B cell (primary cell): ENCODE data around the gene ELFN1. TPM values are rescaled to one million over a fixed set of nuclear protein-coding genes. Genes with fewer than 3 reads are reported as not detected.

ENCODE experiments used
- ATAC-seq: fragments of 200-7000 bp; cut with Tn5 transposase; one replicate; pipeline ENCODE4 v1.10.0; 2021; ENCODE audit warnings: low read depth, mild to moderate bottlenecking, moderate number of reproducible peaks, moderate library complexity
- CTCF ChIA-PET: fragments of 350-600 bp; sonication (Branson Sonifier 250); formaldehyde crosslinking; loops from one replicate; lab custom pipeline; 2021; ENCODE audit warnings: antibody characterized with exemption, inconsistent platforms; lab: Charles Lee
- POLR2A ChIA-PET: fragments of 350-600 bp; sonication (Branson Sonifier 250); formaldehyde crosslinking; loops from one replicate; lab custom pipeline; 2021; ENCODE audit warnings: antibody characterized with exemption; lab: Charles Lee
- DNase-seq: peaks from one replicate; pipeline ENCODE4 v3.0.0; 2013
- H2AFZ ChIP-seq: 2 replicates; pipeline ENCODE4 v1.6.1; 2012; ENCODE audit warnings: mild to moderate bottlenecking, low read depth, low read length; ENCODE audit not compliant: insufficient read depth, poor library complexity, severe bottlenecking
- H3K27ac ChIP-seq, 2 donors: 1 replicate in 1 of 2; 2 replicates in 1 of 2; pipeline ENCODE4 v1.5.1; 2012 to 2013; ENCODE audit warnings: low read length in 2 of 2, mild to moderate bottlenecking in 2 of 2, moderate library complexity in 1 of 2
- H3K27me3 ChIP-seq, 4 experiments: fragments of 200-600 bp in 1 of 4; sonication (generic) in 1 of 4; replicated peaks in 1 of 4; 1 replicate in 2 of 4; 2 replicates in 2 of 4; pipeline versions ENCODE4 v1.6.1 to v1.7.0; 2013 to 2016; ENCODE audit warnings: low read length in 3 of 4, mild to moderate bottlenecking in 2 of 4, mixed read lengths in 1 of 4, moderate library complexity in 1 of 4; ENCODE audit not compliant: insufficient read depth in 4 of 4, control insufficient read depth in 3 of 4; ENCODE audit errors: control extremely low read depth in 1 of 4
- H3K36me3 ChIP-seq, 2 experiments: replicated peaks in 1 of 2; 1 replicate in 1 of 2; 2 replicates in 1 of 2; pipeline versions ENCODE4 v1.6.1 to v1.7.1; 2013; ENCODE audit warnings: low read length in 1 of 2; ENCODE audit not compliant: insufficient read depth in 2 of 2, control insufficient read depth in 1 of 2; ENCODE audit errors: control extremely low read depth in 1 of 2, extremely low read depth in 1 of 2
- H3K4me1 ChIP-seq, 2 donors: fragments of 200-600 bp in 1 of 2; sonication (generic) in 1 of 2; 1 replicate in 1 of 2; 2 replicates in 1 of 2; pipeline versions ENCODE4 v1.5.1 to v1.6.1; 2013 to 2017; ENCODE audit warnings: low read length in 2 of 2; ENCODE audit not compliant: control insufficient read depth in 2 of 2, insufficient read depth in 2 of 2
- H3K4me2 ChIP-seq: replicated peaks from 2 replicates; pipeline ENCODE3; 2012; ENCODE audit warnings: mild to moderate bottlenecking, low read depth, low read length; ENCODE audit not compliant: poor library complexity, severe bottlenecking
- H3K4me3 ChIP-seq, 5 experiments: fragments of 200-600 bp in 1 of 5; sonication (generic) in 1 of 5; 1 replicate in 3 of 5; 2 replicates in 2 of 5; pipeline versions ENCODE4 v1.5.1 to v1.7.0; 2011 to 2016; ENCODE audit warnings: low read length in 4 of 5, mild to moderate bottlenecking in 4 of 5, low read depth in 2 of 5, control low read depth in 1 of 5, moderate library complexity in 1 of 5; ENCODE audit not compliant: insufficient read depth in 1 of 5; ENCODE audit errors: control extremely low read depth in 1 of 5, extremely low read depth in 1 of 5
- H3K79me2 ChIP-seq: fragments of 200-600 bp; sonication (generic); one replicate; pipeline ENCODE4 v1.6.0; 2016; ENCODE audit warnings: low read length; ENCODE audit not compliant: control insufficient read depth, insufficient read depth
- H3K9ac ChIP-seq: fragments of 200-600 bp; sonication (generic); 2 replicates; pipeline ENCODE4 v1.6.1; 2017; ENCODE audit warnings: mild to moderate bottlenecking, low read length, moderate library complexity
- H3K9me3 ChIP-seq, 3 donors: one replicate each; pipeline versions ENCODE4 v1.6.1 to v1.7.1; 2013; ENCODE audit warnings: low read length in 2 of 3; ENCODE audit not compliant: control insufficient read depth in 2 of 3, insufficient read depth in 1 of 3; ENCODE audit errors: control extremely low read depth in 1 of 3
- H4K20me1 ChIP-seq: 2 replicates; pipeline ENCODE4 v1.6.0; 2012; ENCODE audit warnings: mild to moderate bottlenecking, low read length; ENCODE audit not compliant: insufficient read depth, control insufficient read depth, poor library complexity, severe bottlenecking
- H3K27ac Mint-ChIP-seq: one replicate; pipeline ENCODE4 v1.8.0; 2021; ENCODE audit warnings: mixed read lengths
- H3K27me3 Mint-ChIP-seq: one replicate; pipeline ENCODE4 v1.8.0; 2021; ENCODE audit warnings: mixed read lengths
- H3K4me1 Mint-ChIP-seq: one replicate; pipeline ENCODE4 v1.8.0; 2021; ENCODE audit warnings: mixed read lengths
- H3K4me3 Mint-ChIP-seq: one replicate; pipeline ENCODE4 v1.8.0; 2021; ENCODE audit warnings: mixed read lengths
- H3K9me3 Mint-ChIP-seq: one replicate; pipeline ENCODE4 v1.8.0; 2022; ENCODE audit warnings: mixed read lengths; ENCODE audit not compliant: insufficient read depth
- CTCF ChIP-seq: fragments of 200-600 bp; IDR thresholded peaks from one replicate; pipeline ENCODE4 v1.8.0; 2022; ENCODE audit warnings: antibody characterized with exemption, mild to moderate bottlenecking
- EZH2 ChIP-seq: IDR thresholded peaks from 2 replicates; pipeline ENCODE4 v1.6.1; 2012; ENCODE audit warnings: borderline replicate concordance, low read depth, mild to moderate bottlenecking, moderate library complexity, low read length; ENCODE audit not compliant: insufficient read depth, poor library complexity, severe bottlenecking
- WGBS: methylation state at CpG from one replicate; pipeline ENCODE4 v1.1.5; 2013; ENCODE audit warnings: missing lambda C conversion rate; ENCODE audit not compliant: insufficient coverage; 5-methylcytosine and 5-hydroxymethylcytosine counted together
- intact Hi-C: fragments of 100-400 bp; cut with micrococcal nuclease; formaldehyde crosslinking; loops from one replicate; pipeline ENCODE4 v1.10.0; 2022
- polyA plus RNA-seq: library from polyadenylated mRNA; depleted of rRNA; stranded (reverse); fragments of >200 nt; gene quantifications from 2 replicates; pipeline ENCODE4 v1.2.3, GENCODE V29; 2012
- total RNA-seq, 2 donors: library from RNA; stranded (reverse); fragments of 120-200 nt in 1 of 2; gene quantifications; 1 replicate in 1 of 2; 2 replicates in 1 of 2; pipeline versions ENCODE4 v1.2.3 to v1.2.4, GENCODE V29; 2013 to 2022

ELFN1 gene
- total and polyA plus RNA-seq, 2 donors (not counting 1 experiment from before 2014, with no cell fraction given): 0.12 TPM; not detected in 1

GRCh38 chr7:1698951-1699350 is 28.9 kb downstream of the ELFN1 start:
- no peak for DNase-seq
- Mint-ChIP-seq H3K27ac (no peak overlapping the region), H3K4me1 (no peaks in the 10 kb centered on the region), H3K27me3 (peaks cover 17% of the 10 kb centered on the region), H3K4me3 (no peak overlapping the region), H3K9me3 (no peaks in the 10 kb centered on the region)
- intact Hi-C loops: no loop called here
- CTCF ChIA-PET: no interaction called here
- H3K4me1 ChIP-seq: no peaks in the 10 kb centered on the region
- no peak overlapping the region for H3K4me2 ChIP-seq
- H3K27ac ChIP-seq: no peak overlapping the region
- H4K20me1 ChIP-seq: no peaks in the 10 kb centered on the region
- no peaks in the 10 kb centered on the region for H3K79me2 ChIP-seq
- peaks cover 0 to 16% (median 2%) of the 10 kb centered on the region in 3 donors for H3K9me3 ChIP-seq
- no peak for ATAC-seq
- 100% methylated on average over 3 of the region's 6 CpGs for WGBS
- POLR2A ChIA-PET: no interaction called here
- H3K4me3 ChIP-seq: no peak overlapping the region
- no peak overlapping the region for H3K9ac ChIP-seq
- no peaks in the 10 kb centered on the region for H3K36me3 ChIP-seq
- no peak for TF ChIP-seq EZH2
- TF ChIP-seq CTCF: no peak
- H3K27me3 ChIP-seq: peaks cover 0 to 11% (median 0%) of the 10 kb centered on the region in 4 experiments
- H2AFZ ChIP-seq: no peak overlapping the region

GRCh38 chr7:1700086-1700485 is 30.0 kb downstream of the ELFN1 start:
- Mint-ChIP-seq H3K4me3 (no peak overlapping the region), H3K9me3 (no peaks in the 10 kb centered on the region), H3K4me1 (no peaks in the 10 kb centered on the region), H3K27ac (no peak overlapping the region), H3K27me3 (peaks cover 17% of the 10 kb centered on the region)
- Histone ChIP-seq H3K4me1 (no peaks in the 10 kb centered on the region), H3K27ac (no peak overlapping the region), H2AFZ (no peak overlapping the region), H4K20me1 (no peaks in the 10 kb centered on the region), H3K36me3 (no peaks in the 10 kb centered on the region), H3K9me3 (peaks cover 0 to 26% (median 2%) of the 10 kb centered on the region in 3 donors), H3K9ac (no peak overlapping the region), H3K4me3 (no peak overlapping the region), H3K79me2 (no peaks in the 10 kb centered on the region), H3K4me2 (no peak overlapping the region), H3K27me3 (peaks cover 0 to 11% (median 0%) of the 10 kb centered on the region in 4 experiments)
- ChIA-PET POLR2A (no interaction called here), CTCF (no interaction called here)
- DNase-seq: no peak
- TF ChIP-seq CTCF: no peak
- TF ChIP-seq EZH2: no peak
- 88% methylated on average over 10 of the region's 11 CpGs for WGBS
- intact Hi-C loops: no loop called here
- ATAC-seq: no peak
